Measurements from ENCODE around the gene PANX2. TPM values are rescaled to one million over a fixed set of nuclear protein-coding genes. Genes with fewer than 3 reads are reported as not detected.

PANX2 gene
- total and polyA plus RNA-seq, 2 of the 13 experiments (the other 11 are each of a cell fraction or from before 2014, with no cell fraction given): 0.15 to 1.1 TPM

- TF ChIP-seq ZNF354B (CRISPR knock-in tag; IDR thresholded peaks at IDR 0.05): no peak
- TF ChIP-seq ETS1 (CRISPR knock-in tag; IDR thresholded peaks at IDR 0.05): no peak
- no peak for TF ChIP-seq KLF6 (CRISPR knock-in tag; IDR thresholded peaks at IDR 0.05)
- no peak for TF ChIP-seq E2F5 (CRISPR knock-in tag; conservative IDR thresholded peaks at IDR 0.05)
- no peak for TF ChIP-seq THAP9 (CRISPR knock-in tag; IDR thresholded peaks at IDR 0.05; ENCODE audit: borderline replicate concordance)
- no peak for TF ChIP-seq ZNF138 (CRISPR knock-in tag; IDR thresholded peaks at IDR 0.05; ENCODE audit: low read depth)
- TF ChIP-seq ERF (CRISPR knock-in tag; IDR thresholded peaks at IDR 0.05): no peak
- no peak for TF ChIP-seq SRSF1 (optimal IDR thresholded peaks at IDR 0.05; ENCODE audit: low read depth, low read length)
- TF ChIP-seq AKAP8 (CRISPR knock-in tag; IDR thresholded peaks at IDR 0.05): no peak
- TF ChIP-seq ZFP37 (CRISPR knock-in tag; IDR thresholded peaks at IDR 0.05; ENCODE audit: borderline replicate concordance): no peak
- TF ChIP-seq SKI (IDR thresholded peaks at IDR 0.05; ENCODE audit: partially characterized antibody): no peak
- 0 out of 2 replicates have a peak, but pooled peaks have one; percentile 14 for TF ChIP-seq SP5 (CRISPR knock-in tag; IDR thresholded peaks at IDR 0.05; ENCODE audit: borderline replicate concordance, low read depth)
- TF ChIP-seq ZSCAN29 (CRISPR knock-in tag; conservative IDR thresholded peaks at IDR 0.05): no peak
- TF ChIP-seq ZNF607 (CRISPR knock-in tag; IDR thresholded peaks at IDR 0.05; ENCODE audit: borderline replicate concordance): no peak
- no peak for TF ChIP-seq ZNF652 (CRISPR knock-in tag; IDR thresholded peaks at IDR 0.05; ENCODE audit: borderline replicate concordance, low read depth)
- no peak for TF ChIP-seq MNT (IDR thresholded peaks at IDR 0.05)
- TF ChIP-seq PRMT3 (CRISPR knock-in tag; IDR thresholded peaks at IDR 0.05; ENCODE audit: borderline replicate concordance, low read depth): no peak
- no peak for TF ChIP-seq ADNP (CRISPR knock-in tag; IDR thresholded peaks at IDR 0.05)
- peak; percentile 61; the same call in 1 of the 2 replicates for TF ChIP-seq TFDP2 (CRISPR knock-in tag; IDR thresholded peaks at IDR 0.05)
- TF ChIP-seq ZSCAN20 (CRISPR knock-in tag; IDR thresholded peaks at IDR 0.05; ENCODE audit: borderline replicate concordance): 0 out of 2 replicates have a peak, but pooled peaks have one; percentile 48
- TF ChIP-seq MAF1 (CRISPR knock-in tag; IDR thresholded peaks at IDR 0.05; ENCODE audit: borderline replicate concordance): no peak
- TF ChIP-seq ZNF431 (CRISPR knock-in tag; IDR thresholded peaks at IDR 0.05; ENCODE audit: borderline replicate concordance, low read depth): no peak
- TF ChIP-seq ZNF235 (CRISPR knock-in tag; IDR thresholded peaks at IDR 0.05; ENCODE audit: borderline replicate concordance): no peak
Observed at GRCh38 chr22:50200461-50201190, 30.1 kb downstream of the PANX2 start, which contains the start of gene SELENOO (continued).

All from HepG2 (cell line).